ENCODE results near the gene PLEKHA8. TPM values are rescaled to one million over a fixed set of nuclear protein-coding genes. Genes with fewer than 3 reads are reported as not detected.

Gene PLEKHA8
- total RNA-seq, 1 donor from 2014 or later: 60.1 TPM

DNA sequence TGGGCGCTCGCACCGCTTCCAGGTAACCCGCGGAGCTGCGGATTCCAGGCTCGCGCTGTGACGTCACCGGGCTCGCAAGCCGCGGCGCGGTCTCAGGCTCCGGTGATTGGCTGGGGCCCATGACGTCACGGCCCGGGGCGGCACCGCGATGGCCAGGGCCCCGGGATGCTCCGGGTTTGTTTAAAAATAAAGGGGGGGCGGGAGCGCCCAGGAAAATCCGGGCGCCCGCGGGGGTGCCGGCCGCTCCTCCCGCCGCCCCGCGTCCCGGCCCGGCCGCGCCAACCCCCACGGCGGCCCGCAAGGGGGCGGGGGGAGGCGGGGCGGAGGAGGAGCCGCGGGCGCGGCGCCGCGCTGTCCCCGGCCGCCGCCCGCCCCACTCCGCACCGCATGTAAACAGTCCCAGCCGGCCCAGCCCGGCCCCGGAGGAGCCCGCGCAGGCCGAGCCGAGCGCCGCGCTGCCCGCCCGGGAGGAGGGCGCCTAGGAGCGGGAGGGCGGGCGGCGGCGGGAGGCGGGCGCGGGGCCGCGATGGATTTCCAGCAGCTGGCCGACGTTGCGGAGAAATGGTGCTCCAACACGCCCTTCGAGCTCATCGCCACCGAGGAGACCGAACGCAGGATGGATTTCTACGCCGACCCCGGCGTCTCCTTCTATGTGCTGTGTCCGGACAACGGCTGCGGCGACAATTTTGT is 106.5 kb downstream of the PLEKHA8 start, which contains the start of gene MTURN:
TSS of gene MTURN (plus strand) at position 376 of the 690 bp plus-strand sequence. CDS start at position 527, 151 bp downstream.
- Mint-ChIP-seq H3K9me3 (no peaks in the 10 kb centered on the region), H3K4me3 (peak within 1 kb of the TSS; percentile 91), H3K27ac (ENCODE audit: unreplicated experiment) (peak within 1 kb of the TSS; percentile 87), H3K36me3 (ENCODE audit: low read depth) (peaks cover 3% of the 10 kb centered on the region), H3K4me1 (peaks cover 6% of the 10 kb centered on the region), H3K27me3 (ENCODE audit: low read depth) (peaks cover 40% of the 10 kb centered on the region)
- TF ChIP-seq, protein P1, sequence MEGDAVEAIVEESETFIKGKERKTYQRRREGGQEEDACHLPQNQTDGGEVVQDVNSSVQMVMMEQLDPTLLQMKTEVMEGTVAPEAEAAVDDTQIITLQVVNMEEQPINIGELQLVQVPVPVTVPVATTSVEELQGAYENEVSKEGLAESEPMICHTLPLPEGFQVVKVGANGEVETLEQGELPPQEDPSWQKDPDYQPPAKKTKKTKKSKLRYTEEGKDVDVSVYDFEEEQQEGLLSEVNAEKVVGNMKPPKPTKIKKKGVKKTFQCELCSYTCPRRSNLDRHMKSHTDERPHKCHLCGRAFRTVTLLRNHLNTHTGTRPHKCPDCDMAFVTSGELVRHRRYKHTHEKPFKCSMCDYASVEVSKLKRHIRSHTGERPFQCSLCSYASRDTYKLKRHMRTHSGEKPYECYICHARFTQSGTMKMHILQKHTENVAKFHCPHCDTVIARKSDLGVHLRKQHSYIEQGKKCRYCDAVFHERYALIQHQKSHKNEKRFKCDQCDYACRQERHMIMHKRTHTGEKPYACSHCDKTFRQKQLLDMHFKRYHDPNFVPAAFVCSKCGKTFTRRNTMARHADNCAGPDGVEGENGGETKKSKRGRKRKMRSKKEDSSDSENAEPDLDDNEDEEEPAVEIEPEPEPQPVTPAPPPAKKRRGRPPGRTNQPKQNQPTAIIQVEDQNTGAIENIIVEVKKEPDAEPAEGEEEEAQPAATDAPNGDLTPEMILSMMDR (conservative IDR thresholded peaks at IDR 0.05): no peak
- DNase-seq (ENCODE audit: low read depth, low spot score): peak; percentile 78

DNA sequence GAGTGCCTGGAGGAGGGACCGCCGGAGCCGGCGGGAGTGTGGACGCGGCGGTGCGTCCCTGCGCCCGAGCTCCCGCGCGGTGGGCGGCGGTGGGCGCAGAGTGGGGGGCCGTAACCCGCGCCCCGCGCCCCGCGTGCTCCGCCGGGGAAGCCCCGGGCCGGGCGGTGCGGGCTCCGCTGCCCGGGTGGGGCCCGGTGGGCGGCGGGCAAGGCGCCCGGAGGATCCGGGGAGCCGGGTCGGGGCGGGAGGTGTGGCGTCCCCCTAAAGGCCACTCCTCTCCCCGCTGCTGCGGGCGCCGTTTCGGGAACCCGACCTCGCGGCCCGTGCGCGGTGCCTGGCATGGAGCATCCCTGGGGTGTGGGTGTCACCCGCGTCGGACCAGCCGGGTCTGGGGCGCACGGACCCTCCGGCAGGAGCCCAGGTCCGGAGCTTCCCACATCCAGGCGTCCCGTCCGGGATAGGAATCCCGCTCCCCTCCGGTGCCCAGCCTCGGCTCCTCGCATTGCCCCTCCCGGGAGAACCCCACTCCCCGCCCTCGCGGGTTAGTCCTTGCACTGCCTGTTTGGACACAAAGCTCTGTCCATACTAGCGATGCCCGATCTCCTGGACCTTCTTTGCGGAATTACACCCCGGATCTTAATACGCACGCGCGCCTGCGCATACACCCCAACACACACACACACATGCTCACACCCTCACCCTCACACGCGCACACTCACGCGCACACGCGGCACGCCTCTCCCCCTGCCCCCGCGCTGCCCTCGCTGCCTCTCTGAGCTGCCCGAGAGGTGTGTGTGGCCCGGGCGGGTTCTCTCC is 107.3 kb downstream of the PLEKHA8 start:
- peak; percentile 26 for DNase-seq (ENCODE audit: low read depth, low spot score)
- Mint-ChIP-seq H3K4me1 (peaks cover 6% of the 10 kb centered on the region), H3K4me3 (peak overlapping the region; percentile 91), H3K27ac (ENCODE audit: unreplicated experiment) (peak overlapping the region; percentile 87), H3K27me3 (ENCODE audit: low read depth) (peaks cover 40% of the 10 kb centered on the region), H3K36me3 (ENCODE audit: low read depth) (peaks cover 3% of the 10 kb centered on the region), H3K9me3 (no peaks in the 10 kb centered on the region)
- TF ChIP-seq, protein P1 (conservative IDR thresholded peaks at IDR 0.05): no peak

GRCh38 chr7:30136117-30136731 is 108.0 kb downstream of the PLEKHA8 start:
- Mint-ChIP-seq H3K4me3 (peak overlapping the region; percentile 91), H3K4me1 (peaks cover 6% of the 10 kb centered on the region), H3K27me3 (ENCODE audit: low read depth) (peaks cover 40% of the 10 kb centered on the region), H3K36me3 (ENCODE audit: low read depth) (no peaks in the 10 kb centered on the region), H3K27ac (ENCODE audit: unreplicated experiment) (peak overlapping the region; percentile 87), H3K9me3 (no peaks in the 10 kb centered on the region)
- no peak for DNase-seq (ENCODE audit: low read depth, low spot score)
- TF ChIP-seq, protein P1 (conservative IDR thresholded peaks at IDR 0.05): no peak

DNA sequence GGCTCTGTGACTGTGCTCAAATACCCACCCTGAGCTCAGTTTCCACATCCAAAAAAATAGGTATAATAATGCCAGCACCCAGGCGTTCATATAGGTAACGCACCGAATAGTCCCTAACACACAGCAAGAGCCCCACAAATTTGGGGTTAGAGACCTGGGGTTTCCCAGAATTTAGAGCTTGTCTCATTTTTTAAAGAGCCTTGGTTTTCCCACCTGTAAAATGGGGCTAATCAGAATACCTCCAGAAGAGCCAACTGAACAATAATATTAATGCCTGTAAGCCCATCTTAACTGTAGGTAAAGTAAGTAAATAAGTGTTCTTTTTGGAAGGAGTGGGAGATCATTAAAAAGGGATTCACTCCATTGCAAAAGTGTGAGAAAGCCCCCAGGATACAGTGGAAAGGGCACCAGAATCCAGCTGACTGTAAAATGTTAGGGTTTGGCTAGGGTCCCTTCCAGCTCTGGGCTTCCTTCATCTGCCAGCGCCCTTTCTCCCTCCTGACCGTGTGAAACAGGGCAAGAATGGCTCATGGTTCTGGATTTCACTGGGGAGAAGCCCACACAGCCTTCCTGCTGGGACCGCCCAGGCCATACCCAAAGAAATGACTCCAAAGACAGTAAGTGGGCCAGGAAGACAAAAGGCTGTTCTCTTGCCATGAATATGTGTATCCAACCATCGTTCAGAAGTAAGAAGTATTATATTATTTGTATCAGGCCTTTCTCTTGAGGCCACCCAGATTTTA is 108.7 kb downstream of the PLEKHA8 start:
- no peaks in the 10 kb centered on the region for H3K9me3 Mint-ChIP-seq
- TF ChIP-seq, protein P1 (conservative IDR thresholded peaks at IDR 0.05): no peak
- no peak for DNase-seq (ENCODE audit: low read depth, low spot score)
- H3K27ac Mint-ChIP-seq (ENCODE audit: unreplicated experiment): no peak overlapping the region
- peaks cover 6% of the 10 kb centered on the region for H3K4me1 Mint-ChIP-seq
- H3K27me3 Mint-ChIP-seq (ENCODE audit: low read depth): peaks cover 40% of the 10 kb centered on the region
- H3K4me3 Mint-ChIP-seq: peak overlapping the region; percentile 69
- H3K36me3 Mint-ChIP-seq (ENCODE audit: low read depth): no peaks in the 10 kb centered on the region

GRCh38 chr7:30139836-30140384 is 111.7 kb downstream of the PLEKHA8 start:
- H3K9me3 Mint-ChIP-seq: no peaks in the 10 kb centered on the region
- H3K4me3 Mint-ChIP-seq: no peak overlapping the region
- DNase-seq (ENCODE audit: low read depth, low spot score): no peak
- no peak overlapping the region for H3K27ac Mint-ChIP-seq (ENCODE audit: unreplicated experiment)
- TF ChIP-seq, protein P1 (conservative IDR thresholded peaks at IDR 0.05): no peak
- H3K4me1 Mint-ChIP-seq: no peaks in the 10 kb centered on the region
- peaks cover 29% of the 10 kb centered on the region for H3K27me3 Mint-ChIP-seq (ENCODE audit: low read depth)
- H3K36me3 Mint-ChIP-seq (ENCODE audit: low read depth): no peaks in the 10 kb centered on the region
